Smooth muscle cell (in vitro differentiated cells): ENCODE data around the gene IMMP2L. TPM values are rescaled to one million over a fixed set of nuclear protein-coding genes. Genes with fewer than 3 reads are reported as not detected.

Experiments used
- DNase-seq: peaks from one replicate; lab custom pipeline; 2025; ENCODE audit not compliant: unreplicated experiment; lab: John Stamatoyannopoulos, UW
- H2AFZ ChIP-seq: fragments of 200-600 bp; sonication (generic); 2 replicates; pipeline ENCODE4 v1.6.0; 2016; ENCODE audit warnings: antibody characterized with exemption, low read depth, mild to moderate bottlenecking
- H3F3A ChIP-seq: fragments of 200-600 bp; sonication (generic); 2 replicates; pipeline ENCODE4 v1.6.0; 2017; ENCODE audit warnings: antibody characterized with exemption, low read depth
- H3K27ac ChIP-seq: fragments of 200-600 bp; sonication (generic); 2 replicates; pipeline ENCODE4 v1.5.1; 2016; ENCODE audit warnings: low read depth, mild to moderate bottlenecking
- H3K27me3 ChIP-seq: fragments of 200-600 bp; sonication (generic); 2 replicates; pipeline ENCODE4 v1.6.1; 2016; ENCODE audit warnings: low read depth, mild to moderate bottlenecking
- H3K36me3 ChIP-seq: fragments of 200-600 bp; sonication (generic); 2 replicates; pipeline ENCODE4 v1.5.1; 2016; ENCODE audit warnings: low read depth
- H3K4me1 ChIP-seq: fragments of 200-600 bp; sonication (generic); 2 replicates; pipeline ENCODE4 v1.5.1; 2016; ENCODE audit warnings: low read depth
- H3K4me2 ChIP-seq: fragments of 200-600 bp; sonication (generic); 2 replicates; pipeline ENCODE4 v1.6.0; 2016; ENCODE audit warnings: mild to moderate bottlenecking
- H3K4me3 ChIP-seq: fragments of 200-600 bp; sonication (generic); 2 replicates; pipeline ENCODE4 v1.5.1; 2016; ENCODE audit warnings: mild to moderate bottlenecking
- H3K79me2 ChIP-seq: fragments of 200-600 bp; sonication (generic); 2 replicates; pipeline ENCODE4 v1.6.0; 2016; ENCODE audit warnings: low read depth, mild to moderate bottlenecking
- H3K9ac ChIP-seq: fragments of 200-600 bp; sonication (generic); 2 replicates; pipeline ENCODE4 v1.6.0; 2016; ENCODE audit warnings: low read depth
- H3K9me3 ChIP-seq: fragments of 200-600 bp; sonication (generic); replicated peaks from 2 replicates; pipeline ENCODE4 v1.5.1; 2016; ENCODE audit warnings: low read depth
- H4K20me1 ChIP-seq: fragments of 200-600 bp; sonication (generic); 2 replicates; pipeline ENCODE4 v1.6.0; 2016; ENCODE audit warnings: low read depth
- WGBS: methylation state at CpG from one replicate; pipeline ENCODE4 v1.1.7; 2016; ENCODE audit warnings: low lambda C conversion rate; 5-methylcytosine and 5-hydroxymethylcytosine counted together
- polyA plus RNA-seq: library from polyadenylated mRNA; unstranded; fragments of >200 nt; fragmentation: Nextera tagmentation; extraction: Ambion mirVana; gene quantifications from 2 replicates; pipeline ENCODE4 v1.2.1, GENCODE V29; 2016
- total RNA-seq: library from RNA; depleted of rRNA; stranded (reverse); fragments of >200 nt; gene quantifications from 2 replicates; pipeline ENCODE4 v1.2.3, GENCODE V29; 2014
- TF ChIP-seq, protein P1 (sequence below): fragments of 200-600 bp; sonication (generic); IDR thresholded peaks from 2 replicates; pipeline ENCODE4 v1.5.1; 2017; ENCODE audit warnings: borderline replicate concordance, mild to moderate bottlenecking, antibody characterized with exemption; ENCODE audit not compliant: insufficient read depth, poor library complexity, severe bottlenecking

IMMP2L gene
- total and polyA plus RNA-seq, 2 experiments from 2014 or later: 10.9 to 11.1 TPM

DNA sequence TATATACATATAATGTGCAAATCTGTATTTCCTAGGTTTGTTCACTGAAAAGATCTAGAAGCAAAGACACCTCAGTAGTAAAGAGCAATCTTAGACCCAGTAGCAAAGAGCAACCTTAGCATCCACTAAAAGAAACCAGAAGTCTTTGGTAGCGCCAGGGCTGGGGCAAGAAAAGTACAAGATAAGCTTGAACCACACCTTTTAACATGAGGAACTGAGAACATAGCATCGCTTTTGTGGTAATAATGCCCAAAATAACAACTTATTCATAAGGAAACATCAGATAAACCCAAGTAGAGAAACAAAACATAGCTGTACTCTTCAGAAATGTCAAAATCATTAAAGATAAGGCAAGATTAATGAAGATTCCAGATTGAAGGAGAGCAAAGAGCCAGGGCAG is 173.4 kb downstream of the IMMP2L start:
- H3K27me3 ChIP-seq: no peaks in the 10 kb centered on the region
- H3K9ac ChIP-seq: no peak overlapping the region
- H3K4me1 ChIP-seq: peaks cover 14% of the 10 kb centered on the region
- no peaks in the 10 kb centered on the region for H4K20me1 ChIP-seq
- no peaks in the 10 kb centered on the region for H3K36me3 ChIP-seq
- H3K27ac ChIP-seq: no peak overlapping the region
- no peak overlapping the region for H2AFZ ChIP-seq
- H3K4me3 ChIP-seq: no peak overlapping the region
- TF ChIP-seq, protein P1, sequence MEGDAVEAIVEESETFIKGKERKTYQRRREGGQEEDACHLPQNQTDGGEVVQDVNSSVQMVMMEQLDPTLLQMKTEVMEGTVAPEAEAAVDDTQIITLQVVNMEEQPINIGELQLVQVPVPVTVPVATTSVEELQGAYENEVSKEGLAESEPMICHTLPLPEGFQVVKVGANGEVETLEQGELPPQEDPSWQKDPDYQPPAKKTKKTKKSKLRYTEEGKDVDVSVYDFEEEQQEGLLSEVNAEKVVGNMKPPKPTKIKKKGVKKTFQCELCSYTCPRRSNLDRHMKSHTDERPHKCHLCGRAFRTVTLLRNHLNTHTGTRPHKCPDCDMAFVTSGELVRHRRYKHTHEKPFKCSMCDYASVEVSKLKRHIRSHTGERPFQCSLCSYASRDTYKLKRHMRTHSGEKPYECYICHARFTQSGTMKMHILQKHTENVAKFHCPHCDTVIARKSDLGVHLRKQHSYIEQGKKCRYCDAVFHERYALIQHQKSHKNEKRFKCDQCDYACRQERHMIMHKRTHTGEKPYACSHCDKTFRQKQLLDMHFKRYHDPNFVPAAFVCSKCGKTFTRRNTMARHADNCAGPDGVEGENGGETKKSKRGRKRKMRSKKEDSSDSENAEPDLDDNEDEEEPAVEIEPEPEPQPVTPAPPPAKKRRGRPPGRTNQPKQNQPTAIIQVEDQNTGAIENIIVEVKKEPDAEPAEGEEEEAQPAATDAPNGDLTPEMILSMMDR: no peak
- H3F3A ChIP-seq: no peaks in the 10 kb centered on the region
- H3K79me2 ChIP-seq: no peaks in the 10 kb centered on the region
- DNase-seq: no peak
- 96% methylated on average over 2 of the region's 2 CpGs for WGBS
- H3K4me2 ChIP-seq: no peak overlapping the region
- no peaks in the 10 kb centered on the region for H3K9me3 ChIP-seq

DNA sequence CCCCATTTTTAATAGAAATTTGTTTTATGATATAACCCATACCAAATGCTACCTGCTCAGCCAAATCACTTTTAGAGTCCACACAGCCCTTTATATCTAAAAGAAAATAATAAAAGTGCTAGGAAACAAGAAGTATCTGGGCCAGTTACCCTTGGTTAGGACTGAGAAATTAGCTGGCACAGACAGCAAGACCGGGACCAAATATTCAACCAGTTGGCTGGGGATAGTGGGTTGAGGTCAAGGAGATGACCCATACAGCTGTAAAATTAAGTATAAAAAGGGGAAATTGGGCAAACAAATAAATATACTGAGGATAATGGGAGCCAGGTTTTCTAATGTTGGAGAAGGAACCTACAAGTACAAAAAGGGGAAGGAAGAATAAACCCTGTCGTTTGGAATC is 174.3 kb downstream of the IMMP2L start:
- no peaks in the 10 kb centered on the region for H3K79me2 ChIP-seq
- 96% methylated on average over 2 of the region's 2 CpGs for WGBS
- no peak overlapping the region for H3K9ac ChIP-seq
- H3K4me2 ChIP-seq: no peak overlapping the region
- no peaks in the 10 kb centered on the region for H4K20me1 ChIP-seq
- no peaks in the 10 kb centered on the region for H3K27me3 ChIP-seq
- no peak overlapping the region for H3K4me3 ChIP-seq
- DNase-seq: no peak
- no peaks in the 10 kb centered on the region for H3K36me3 ChIP-seq
- no peaks in the 10 kb centered on the region for H3K9me3 ChIP-seq
- TF ChIP-seq, protein P1: no peak
- H3K27ac ChIP-seq: no peak overlapping the region
- no peak overlapping the region for H2AFZ ChIP-seq
- no peaks in the 10 kb centered on the region for H3F3A ChIP-seq
- H3K4me1 ChIP-seq: peaks cover 5% of the 10 kb centered on the region

- H4K20me1 ChIP-seq: no peaks in the 10 kb centered on the region
- H3K79me2 ChIP-seq: no peaks in the 10 kb centered on the region
- no peaks in the 10 kb centered on the region for H3F3A ChIP-seq
- H3K4me2 ChIP-seq: no peak overlapping the region
- H3K27me3 ChIP-seq: no peaks in the 10 kb centered on the region
- H3K36me3 ChIP-seq: no peaks in the 10 kb centered on the region
- no peaks in the 10 kb centered on the region for H3K9me3 ChIP-seq
- no peak overlapping the region for H3K9ac ChIP-seq
- 80% methylated on average over 3 of the region's 3 CpGs for WGBS
- TF ChIP-seq, protein P1: no peak
- no peak for DNase-seq
- H3K4me3 ChIP-seq: no peak overlapping the region
- H3K27ac ChIP-seq: no peak overlapping the region
- H2AFZ ChIP-seq: no peak overlapping the region
- no peaks in the 10 kb centered on the region for H3K4me1 ChIP-seq
Observed at GRCh38 chr7:111384065-111384891, 178.0 kb downstream of the IMMP2L start.

- Histone ChIP-seq H3K4me2 (no peak overlapping the region), H3F3A (no peaks in the 10 kb centered on the region), H3K9me3 (no peaks in the 10 kb centered on the region), H3K79me2 (no peaks in the 10 kb centered on the region), H3K4me3 (no peak overlapping the region), H3K9ac (no peak overlapping the region), H3K27me3 (no peaks in the 10 kb centered on the region), H3K27ac (no peak overlapping the region), H3K4me1 (no peaks in the 10 kb centered on the region), H2AFZ (no peak overlapping the region), H3K36me3 (no peaks in the 10 kb centered on the region), H4K20me1 (no peaks in the 10 kb centered on the region)
- DNase-seq: no peak
- TF ChIP-seq, protein P1: no peak
- 98% methylated on average over 3 of the region's 3 CpGs for WGBS
Observed at GRCh38 chr7:111383133-111383532, 179.2 kb downstream of the IMMP2L start.
